Measurements from ENCODE around the gene TRIM41.

TRIM41 gene

DNA sequence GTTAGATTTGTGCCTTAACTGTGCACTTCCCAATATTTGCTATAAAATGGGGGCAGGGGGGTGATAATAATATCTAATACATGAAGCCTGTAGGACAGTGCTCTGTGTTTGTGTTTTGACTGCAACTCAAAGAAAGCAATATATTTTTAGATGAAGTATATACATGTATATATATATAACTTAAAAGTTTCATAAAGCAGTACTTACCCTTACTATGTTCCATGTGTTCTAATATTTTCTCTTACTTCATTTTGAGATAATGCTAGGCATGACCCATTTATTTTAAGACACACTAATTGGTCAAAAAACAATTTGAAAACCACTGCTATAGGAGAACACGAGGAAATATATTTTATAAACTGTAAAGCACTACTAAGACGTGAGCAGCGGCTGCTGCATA, 35.5 kb downstream of the TRIM41 start:
- Histone ChIP-seq H4K20me1 (ENCODE audit: insufficient read depth, low read length) (no peaks in the 10 kb centered on the region), H3K9me2 (ENCODE audit: low read depth, low read length) (no peaks in the 10 kb centered on the region), H2AFZ (ENCODE audit: low read length) (no peak overlapping the region), H3F3A (ENCODE audit: insufficient read depth, low read length) (no peaks in the 10 kb centered on the region), H3K4me2 (ENCODE audit: low read length) (peak overlapping the region; percentile 80), H3K9ac (ENCODE audit: low read length) (peak overlapping the region; percentile 99), H3K79me2 (ENCODE audit: insufficient read depth, low read length) (peaks cover 40% of the 10 kb centered on the region), H3K4me1 (ENCODE audit: insufficient read depth, low read length, severe bottlenecking) (peaks cover 43% of the 10 kb centered on the region), H3K36me3 (ENCODE audit: insufficient read depth, low read length) (peaks cover 34% of the 10 kb centered on the region), H3K27ac (ENCODE audit: low read depth, low read length, poor library complexity, severe bottlenecking) (no peak overlapping the region), H3K27me3 (ENCODE audit: insufficient read depth, low read length) (no peaks in the 10 kb centered on the region), H3K9me3 (ENCODE audit: low read length) (no peaks in the 10 kb centered on the region), H3K4me3 (ENCODE audit: low read depth, low read length, poor library complexity, severe bottlenecking) (peak overlapping the region; percentile 93)
- TF ChIP-seq EZH2 (IDR thresholded peaks at IDR 0.05; ENCODE audit: borderline replicate concordance, low read length), result no peak
- TF ChIP-seq, protein P1, sequence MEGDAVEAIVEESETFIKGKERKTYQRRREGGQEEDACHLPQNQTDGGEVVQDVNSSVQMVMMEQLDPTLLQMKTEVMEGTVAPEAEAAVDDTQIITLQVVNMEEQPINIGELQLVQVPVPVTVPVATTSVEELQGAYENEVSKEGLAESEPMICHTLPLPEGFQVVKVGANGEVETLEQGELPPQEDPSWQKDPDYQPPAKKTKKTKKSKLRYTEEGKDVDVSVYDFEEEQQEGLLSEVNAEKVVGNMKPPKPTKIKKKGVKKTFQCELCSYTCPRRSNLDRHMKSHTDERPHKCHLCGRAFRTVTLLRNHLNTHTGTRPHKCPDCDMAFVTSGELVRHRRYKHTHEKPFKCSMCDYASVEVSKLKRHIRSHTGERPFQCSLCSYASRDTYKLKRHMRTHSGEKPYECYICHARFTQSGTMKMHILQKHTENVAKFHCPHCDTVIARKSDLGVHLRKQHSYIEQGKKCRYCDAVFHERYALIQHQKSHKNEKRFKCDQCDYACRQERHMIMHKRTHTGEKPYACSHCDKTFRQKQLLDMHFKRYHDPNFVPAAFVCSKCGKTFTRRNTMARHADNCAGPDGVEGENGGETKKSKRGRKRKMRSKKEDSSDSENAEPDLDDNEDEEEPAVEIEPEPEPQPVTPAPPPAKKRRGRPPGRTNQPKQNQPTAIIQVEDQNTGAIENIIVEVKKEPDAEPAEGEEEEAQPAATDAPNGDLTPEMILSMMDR (IDR thresholded peaks at IDR 0.05; ENCODE audit: low read length), result no peak

DNA sequence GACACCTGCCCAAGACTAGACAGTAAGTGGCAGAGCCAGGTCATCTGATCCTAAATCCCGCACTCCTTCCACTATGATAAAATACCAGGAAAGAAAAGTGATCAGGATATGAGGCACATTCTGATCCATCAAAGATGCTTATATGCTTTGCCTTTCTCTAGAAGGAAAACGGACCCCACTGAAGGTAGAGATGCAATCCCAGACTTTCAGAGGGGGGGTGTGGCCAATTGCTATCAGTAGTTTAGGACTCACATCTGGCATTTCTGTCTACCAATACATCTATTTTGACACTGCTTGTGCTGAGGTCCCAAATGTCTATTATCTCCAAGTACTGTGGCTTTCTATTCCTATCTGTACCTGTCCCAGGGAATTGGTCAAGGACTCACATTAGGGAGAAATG, 36.2 kb downstream of the TRIM41 start:
- Histone ChIP-seq H3K36me3 (ENCODE audit: insufficient read depth, low read length) (peaks cover 35% of the 10 kb centered on the region), H3F3A (ENCODE audit: insufficient read depth, low read length) (no peaks in the 10 kb centered on the region), H3K79me2 (ENCODE audit: insufficient read depth, low read length) (peaks cover 40% of the 10 kb centered on the region), H3K9me3 (ENCODE audit: low read length) (no peaks in the 10 kb centered on the region), H4K20me1 (ENCODE audit: insufficient read depth, low read length) (no peaks in the 10 kb centered on the region), H3K4me3 (ENCODE audit: low read depth, low read length, poor library complexity, severe bottlenecking) (peak overlapping the region; percentile 93), H3K4me2 (ENCODE audit: low read length) (peak overlapping the region; percentile 80), H2AFZ (ENCODE audit: low read length) (no peak overlapping the region), H3K9ac (ENCODE audit: low read length) (peak overlapping the region; percentile 99), H3K27ac (ENCODE audit: low read depth, low read length, poor library complexity, severe bottlenecking) (no peak overlapping the region), H3K9me2 (ENCODE audit: low read depth, low read length) (no peaks in the 10 kb centered on the region), H3K27me3 (ENCODE audit: insufficient read depth, low read length) (no peaks in the 10 kb centered on the region), H3K4me1 (ENCODE audit: insufficient read depth, low read length, severe bottlenecking) (peaks cover 43% of the 10 kb centered on the region)
- TF ChIP-seq EZH2 (IDR thresholded peaks at IDR 0.05; ENCODE audit: borderline replicate concordance, low read length), result no peak
- TF ChIP-seq, protein P1 (IDR thresholded peaks at IDR 0.05; ENCODE audit: low read length), result no peak

DNA sequence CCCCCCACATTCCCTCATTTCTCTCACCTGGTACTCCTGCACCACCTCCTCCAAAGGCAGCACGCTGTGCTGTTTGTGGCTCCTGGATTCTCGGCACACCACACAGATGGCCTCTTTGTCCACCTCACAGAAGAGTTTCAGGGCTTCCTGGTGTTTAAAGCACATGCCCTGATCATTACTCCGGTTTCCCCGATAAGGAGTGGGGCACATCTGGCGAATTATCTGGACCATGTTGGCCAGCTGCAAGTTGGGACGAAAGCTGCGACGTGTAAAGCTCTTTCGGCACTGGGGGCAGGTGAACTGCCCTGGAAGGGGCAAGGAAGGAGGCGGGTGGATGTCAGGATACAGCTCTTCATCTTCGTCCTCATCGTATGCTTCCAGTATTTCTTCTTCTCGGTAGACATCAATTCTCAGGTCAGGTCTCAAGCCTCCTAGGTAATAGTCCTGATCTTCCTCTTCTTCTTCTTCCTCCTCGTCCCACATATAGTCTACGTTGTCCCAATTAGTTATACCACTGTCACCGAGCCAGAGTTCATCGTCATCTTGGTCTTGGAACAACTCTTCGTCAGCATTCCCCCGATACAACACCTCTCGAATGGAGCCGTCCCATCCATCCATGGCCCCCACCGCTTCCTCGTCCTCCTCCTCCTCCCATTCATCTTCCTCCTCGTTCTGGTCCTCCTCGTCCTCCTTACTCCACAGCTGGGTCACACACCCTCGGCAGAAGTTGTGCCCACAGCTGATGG, 37.1 kb downstream of the TRIM41 start:
- H3K4me2 ChIP-seq (ENCODE audit: low read length), result peak overlapping the region; percentile 80
- H3K27me3 ChIP-seq (ENCODE audit: insufficient read depth, low read length), result no peaks in the 10 kb centered on the region
- no peaks in the 10 kb centered on the region for H3K9me2 ChIP-seq (ENCODE audit: low read depth, low read length)
- H3K9me3 ChIP-seq (ENCODE audit: low read length), result no peaks in the 10 kb centered on the region
- no peaks in the 10 kb centered on the region for H4K20me1 ChIP-seq (ENCODE audit: insufficient read depth, low read length)
- peaks cover 26% of the 10 kb centered on the region for H3K36me3 ChIP-seq (ENCODE audit: insufficient read depth, low read length)
- no peak overlapping the region for H2AFZ ChIP-seq (ENCODE audit: low read length)
- H3K9ac ChIP-seq (ENCODE audit: low read length), result peak overlapping the region; percentile 99
- H3K79me2 ChIP-seq (ENCODE audit: insufficient read depth, low read length), result peaks cover 40% of the 10 kb centered on the region
- H3F3A ChIP-seq (ENCODE audit: insufficient read depth, low read length), result no peaks in the 10 kb centered on the region
- peak overlapping the region; percentile 93 for H3K4me3 ChIP-seq (ENCODE audit: low read depth, low read length, poor library complexity, severe bottlenecking)
- no peak overlapping the region for H3K27ac ChIP-seq (ENCODE audit: low read depth, low read length, poor library complexity, severe bottlenecking)
- H3K4me1 ChIP-seq (ENCODE audit: insufficient read depth, low read length, severe bottlenecking), result peaks cover 43% of the 10 kb centered on the region
- no peak for TF ChIP-seq EZH2 (IDR thresholded peaks at IDR 0.05; ENCODE audit: borderline replicate concordance, low read length)
- TF ChIP-seq, protein P1 (IDR thresholded peaks at IDR 0.05; ENCODE audit: low read length), result no peak

Measured in OCI-LY1 (cell line).